HFF-Myc (cell line): ENCODE data around the gene F2RL2.

ENCODE experiments used
- DNase-seq: peaks from one replicate; pipeline ENCODE4 v3.0.0-alpha.2; 2011; ENCODE audit warnings: low read depth; ENCODE audit errors: extremely low read depth
- H3K4me3 ChIP-seq: replicated peaks from 2 replicates; pipeline ENCODE4 v1.5.1; 2011; ENCODE audit warnings: low read depth, mild to moderate bottlenecking, control low read depth, low read length
- CTCF ChIP-seq: IDR thresholded peaks from 2 replicates; pipeline ENCODE4 v1.5.1; 2012; ENCODE audit warnings: mild to moderate bottlenecking, low read depth, low read length, control low read depth; ENCODE audit errors: missing control alignments

The F2RL2 gene

DNA sequence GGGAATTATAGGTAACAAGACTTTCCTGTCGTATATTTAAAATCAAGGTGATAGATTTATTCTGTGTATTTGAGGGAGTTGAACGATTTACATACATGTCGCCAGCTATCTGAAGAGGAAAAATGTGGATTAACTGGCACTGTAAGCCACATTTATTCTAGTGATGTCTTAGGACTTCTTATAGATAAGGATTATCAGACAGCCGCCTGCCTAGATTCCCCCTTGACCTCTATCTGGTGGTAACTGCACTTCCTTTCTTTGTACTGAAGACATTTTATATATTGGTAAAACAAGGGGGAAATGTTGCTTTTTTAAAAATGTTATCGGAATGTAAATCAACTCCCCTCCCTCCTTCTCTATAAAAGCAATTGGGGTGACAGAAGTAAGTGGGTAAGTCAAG lies 39.3 kb upstream of the F2RL2 start:
- no peak for DNase-seq
- no peak overlapping the region for H3K4me3 ChIP-seq
- no peak for TF ChIP-seq CTCF

GRCh38 chr5:76660360-76660759 lies 37.2 kb upstream of the F2RL2 start:
- no peak for TF ChIP-seq CTCF
- DNase-seq: no peak
- H3K4me3 ChIP-seq: no peak overlapping the region

DNA sequence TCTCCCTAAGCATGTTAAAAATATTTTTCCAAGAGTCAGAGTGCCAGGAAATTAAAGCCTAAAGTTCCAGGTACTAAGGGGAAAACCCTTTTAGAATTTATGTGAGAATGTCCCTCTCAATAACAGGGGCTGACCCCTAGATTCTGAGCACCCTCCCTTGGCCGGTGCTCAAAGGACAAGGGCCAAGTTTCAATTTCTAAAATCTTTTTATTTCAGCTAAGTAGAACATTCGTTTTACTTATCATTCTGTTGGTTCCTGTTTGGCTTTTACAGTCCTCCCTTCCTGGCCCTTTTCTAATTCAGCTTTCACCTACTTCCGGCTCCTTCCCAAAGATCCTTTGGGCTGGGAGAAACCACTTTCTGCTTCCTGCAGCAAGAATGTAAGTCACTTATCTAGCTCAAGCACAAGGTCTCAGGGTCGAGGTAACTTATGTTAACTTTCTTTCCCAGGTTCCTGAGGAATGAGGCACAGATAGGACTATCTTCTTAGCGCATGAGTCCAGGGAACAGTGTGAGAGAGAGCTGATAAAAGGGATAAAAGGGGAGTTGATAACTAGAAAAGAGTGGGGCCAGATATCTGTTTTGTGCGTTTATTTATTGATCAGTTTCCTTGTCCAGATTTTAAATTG lies 34.6 kb upstream of the F2RL2 start:
- H3K4me3 ChIP-seq: no peak overlapping the region
- no peak for DNase-seq
- no peak for TF ChIP-seq CTCF

DNA sequence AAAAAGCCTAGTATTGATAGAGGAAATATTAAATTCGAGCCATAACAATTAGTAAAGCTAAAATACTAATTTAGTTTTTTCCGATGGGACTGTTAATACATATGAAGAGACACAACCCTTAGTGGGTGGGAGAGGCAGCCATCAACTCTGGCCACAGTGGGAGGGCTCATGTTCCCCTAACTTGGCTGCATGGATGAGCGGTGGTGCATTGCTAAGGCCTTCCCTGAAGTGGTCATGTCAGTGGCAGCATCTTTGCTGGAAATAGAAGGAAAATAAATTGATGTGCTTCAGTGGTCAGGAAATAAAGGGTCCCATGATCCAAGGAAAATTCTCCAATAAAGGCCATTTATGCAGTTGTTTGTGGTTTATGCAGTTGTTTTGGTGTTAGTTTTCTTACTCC lies 33.9 kb upstream of the F2RL2 start:
- no peak overlapping the region for H3K4me3 ChIP-seq
- DNase-seq: no peak
- TF ChIP-seq CTCF: no peak

GRCh38 chr5:76652809-76653414 lies 29.7 kb upstream of the F2RL2 start:
- no peak overlapping the region for H3K4me3 ChIP-seq
- no peak for DNase-seq
- no peak for TF ChIP-seq CTCF

DNA sequence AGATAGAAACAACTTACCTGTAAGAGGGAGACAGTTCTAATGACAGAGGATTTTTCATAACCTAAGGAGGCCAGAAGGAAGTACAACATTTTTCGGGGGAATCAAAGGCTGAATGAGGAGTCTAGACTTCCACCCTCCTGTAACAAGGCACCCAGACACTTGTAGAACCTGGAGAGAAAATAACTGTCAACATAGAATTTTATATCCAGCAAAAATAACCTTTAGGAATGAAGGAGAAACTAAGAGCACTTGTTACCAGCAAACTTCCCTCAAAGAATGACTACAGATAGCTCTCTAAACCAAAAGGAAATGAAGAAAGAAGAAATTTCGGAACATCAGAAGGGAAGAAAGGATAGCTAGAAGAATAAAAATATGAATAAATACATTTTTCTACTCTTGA lies 25.9 kb upstream of the F2RL2 start:
- no peak for DNase-seq
- H3K4me3 ChIP-seq: no peak overlapping the region
- TF ChIP-seq CTCF: no peak

DNA sequence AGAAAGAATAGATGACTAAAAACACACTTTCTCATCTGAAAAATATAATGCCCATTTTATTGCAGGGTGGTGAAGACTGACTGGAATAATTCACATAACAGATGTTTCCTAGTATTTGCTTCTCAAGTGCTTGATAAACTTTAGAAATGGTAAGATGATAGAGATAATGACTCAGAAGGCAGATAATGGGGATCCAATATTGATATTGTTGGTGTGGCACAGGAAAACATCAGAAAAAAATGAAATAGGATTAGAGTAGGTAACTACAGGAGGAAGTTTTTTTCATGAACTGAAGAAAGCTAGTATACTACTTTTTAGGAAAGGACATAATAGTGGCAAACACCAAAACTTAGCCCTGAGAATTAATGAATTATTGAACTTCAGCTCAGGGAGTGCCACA lies 20.2 kb upstream of the F2RL2 start:
- DNase-seq: no peak
- H3K4me3 ChIP-seq: no peak overlapping the region
- no peak for TF ChIP-seq CTCF
